ENCODE results near the gene PCSK4.
"Not testable (repeated sequence)": the region's sequence is repeated elsewhere in the genome, so short reads cannot be mapped to it uniquely, and the experiment has no call there.

Gene PCSK4

DNA sequence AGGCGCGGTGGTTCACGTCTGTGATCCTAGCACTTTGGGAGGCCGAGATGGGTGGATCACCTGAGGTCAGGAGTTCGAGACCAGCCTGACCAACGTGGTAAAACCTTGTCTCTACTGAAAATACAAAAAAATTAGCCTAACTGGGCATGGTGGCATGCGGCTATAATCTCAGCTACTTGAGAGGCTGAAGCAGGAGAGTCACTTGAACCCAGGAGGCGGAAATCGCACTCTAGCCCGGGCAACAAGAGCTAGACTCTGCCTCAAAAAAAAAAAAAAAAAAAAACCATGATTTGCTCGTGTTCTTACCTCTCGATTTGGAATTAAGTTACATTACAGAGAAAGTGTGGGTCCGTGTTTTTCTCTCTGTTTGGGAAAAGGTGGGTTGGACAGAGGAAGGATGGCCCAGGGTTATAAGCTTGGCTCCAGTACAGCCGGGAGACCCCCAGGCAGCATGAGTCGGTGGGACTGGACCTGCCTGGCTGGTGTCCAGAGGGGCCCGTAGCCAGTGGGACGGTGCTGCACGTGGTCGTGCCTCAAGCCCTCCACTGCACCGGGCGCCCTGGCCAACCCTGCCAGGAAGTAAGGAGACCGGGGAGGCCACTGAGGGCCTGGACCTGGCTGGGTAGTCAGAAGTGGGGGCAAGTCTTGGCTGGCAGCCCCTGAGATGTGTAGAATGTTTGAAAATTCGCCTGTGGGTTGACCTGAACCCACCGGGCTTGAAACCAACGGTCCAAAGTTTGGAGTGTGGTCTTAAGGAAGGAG, 48.3 kb downstream of the PCSK4 start:
- no peak for FAIRE-seq
- no peak for DNase-seq (ENCODE audit: insufficient read length, low spot score)

DNA sequence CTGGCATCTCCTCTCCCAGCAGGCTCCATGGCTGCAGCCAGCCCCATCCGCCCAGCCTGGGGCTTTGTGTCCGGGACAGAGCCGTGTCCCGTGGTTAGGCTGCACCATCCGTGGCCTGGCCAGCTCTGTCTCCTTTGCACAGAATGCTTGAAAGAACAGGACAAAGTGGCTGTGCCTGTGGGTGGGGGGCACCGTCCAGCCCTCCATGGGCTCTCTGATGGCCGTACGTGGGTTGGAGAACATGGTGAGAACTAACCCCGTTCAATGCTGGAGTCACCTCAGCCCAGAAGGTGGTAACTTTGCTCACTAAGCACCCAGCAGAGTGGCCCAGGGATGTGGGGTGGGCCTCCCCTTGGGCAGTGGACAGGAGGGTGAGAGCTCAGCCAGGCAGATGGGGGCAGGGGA, 49.1 kb downstream of the PCSK4 start:
- FAIRE-seq: no peak
- no peak for DNase-seq (ENCODE audit: insufficient read length, low spot score)

GRCh38 chr19:1440418-1440801, 49.7 kb downstream of the PCSK4 start:
- no peak for FAIRE-seq
- no peak for DNase-seq (ENCODE audit: insufficient read length, low spot score)

DNA sequence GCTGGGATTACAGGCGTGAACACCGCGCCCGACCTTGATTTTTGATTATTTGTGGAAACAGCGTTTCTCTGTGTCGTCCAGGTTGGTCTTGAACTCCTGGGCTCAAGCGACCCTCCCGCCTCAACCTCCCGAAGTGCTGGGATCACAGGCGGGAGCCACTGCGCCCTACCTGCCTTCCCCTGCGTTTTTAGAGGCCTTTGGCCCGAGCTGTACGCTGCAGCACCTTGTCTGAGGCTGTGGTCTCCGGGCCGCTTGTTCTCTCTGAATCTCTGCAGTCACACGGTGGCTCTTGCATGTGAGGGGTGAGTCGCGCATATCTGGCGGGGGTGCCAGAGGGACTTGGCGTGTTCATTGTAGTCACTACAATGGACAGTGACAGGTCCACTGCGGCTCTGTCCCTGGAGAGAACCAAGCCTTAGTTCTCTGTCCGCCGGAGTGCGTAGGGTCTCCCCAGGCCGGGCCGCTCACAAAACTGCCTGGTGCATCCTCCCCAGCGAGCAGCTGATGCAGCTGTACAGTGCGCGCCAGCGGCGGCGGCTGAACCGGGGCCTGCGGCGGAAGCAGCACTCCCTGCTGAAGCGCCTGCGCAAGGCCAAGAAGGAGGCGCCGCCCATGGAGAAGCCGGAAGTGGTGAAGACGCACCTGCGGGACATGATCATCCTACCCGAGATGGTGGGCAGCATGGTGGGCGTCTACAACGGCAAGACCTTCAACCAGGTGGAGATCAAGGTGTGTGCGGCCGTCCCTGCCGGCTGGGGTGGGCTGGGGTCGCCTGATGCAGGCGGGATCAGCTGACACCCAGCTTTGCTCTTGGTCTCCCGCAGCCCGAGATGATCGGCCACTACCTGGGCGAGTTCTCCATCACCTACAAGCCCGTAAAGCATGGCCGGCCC, 50.4 kb downstream of the PCSK4 start:
- FAIRE-seq; DNase-seq (ENCODE audit: insufficient read length, low spot score): not testable (repeated sequence)

- no peak for DNase-seq (ENCODE audit: insufficient read length, low spot score)
- no peak for FAIRE-seq
Measured at GRCh38 chr19:1438933-1439354, 51.2 kb downstream of the PCSK4 start.

GRCh38 chr19:1438035-1438932, 51.9 kb downstream of the PCSK4 start, which contains the start of gene RPS15:
RPS15 (plus strand) TSS chr19:1438396; CDS start chr19:1438426, 30 bp downstream.
- FAIRE-seq: peak; percentile 97
- DNase-seq (ENCODE audit: insufficient read length, low spot score): peak; percentile 99

DNA sequence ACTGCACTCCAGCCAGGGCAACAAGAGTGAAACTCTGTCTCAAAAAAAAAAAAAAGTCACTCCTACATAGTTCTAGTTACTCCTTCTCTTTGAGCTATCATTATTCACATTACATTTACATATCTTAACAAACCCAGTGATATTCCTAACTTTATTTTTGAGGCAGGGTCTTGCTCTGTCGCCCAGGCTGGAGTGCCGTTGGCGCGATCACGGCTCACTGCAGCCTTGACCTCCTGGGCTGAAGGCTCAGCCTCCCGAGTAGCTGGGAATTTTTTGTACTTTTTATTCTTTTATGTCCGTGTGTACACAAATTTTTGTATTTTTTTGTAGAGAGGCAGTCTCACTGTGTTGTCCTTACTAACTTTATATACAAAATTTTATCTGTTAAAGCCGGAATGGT, 52.5 kb downstream of the PCSK4 start:
- DNase-seq (ENCODE audit: insufficient read length, low spot score): no peak
- no peak for FAIRE-seq

- DNase-seq (ENCODE audit: insufficient read length, low spot score): no peak
- FAIRE-seq: no peak
Measured at GRCh38 chr19:1435378-1435989, 54.7 kb downstream of the PCSK4 start.

DNA sequence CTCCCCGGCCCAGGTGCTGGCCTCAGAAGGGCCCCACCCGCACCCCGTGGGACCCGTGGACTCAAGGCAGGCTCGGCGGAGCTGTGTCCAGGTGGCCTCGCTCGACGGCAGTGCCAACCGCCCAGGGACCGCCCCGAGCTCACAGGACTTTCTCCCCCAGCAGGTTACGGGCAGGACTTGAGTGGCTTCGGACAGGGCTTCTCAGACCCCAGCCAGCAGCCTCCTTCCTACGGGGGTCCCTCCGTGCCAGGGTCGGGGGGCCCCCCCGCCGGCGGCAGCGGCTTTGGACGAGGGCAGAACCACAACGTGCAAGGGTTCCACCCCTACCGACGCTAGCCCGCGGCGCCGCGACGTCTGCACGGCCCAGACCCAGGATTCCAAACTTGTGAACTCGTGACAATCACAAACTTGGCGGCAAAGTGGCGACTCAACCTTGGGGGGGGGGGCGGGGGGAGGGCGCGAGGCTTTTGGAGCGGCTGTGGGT, 55.5 kb downstream of the PCSK4 start:
- FAIRE-seq: no peak
- DNase-seq (ENCODE audit: insufficient read length, low spot score): no peak

DNA sequence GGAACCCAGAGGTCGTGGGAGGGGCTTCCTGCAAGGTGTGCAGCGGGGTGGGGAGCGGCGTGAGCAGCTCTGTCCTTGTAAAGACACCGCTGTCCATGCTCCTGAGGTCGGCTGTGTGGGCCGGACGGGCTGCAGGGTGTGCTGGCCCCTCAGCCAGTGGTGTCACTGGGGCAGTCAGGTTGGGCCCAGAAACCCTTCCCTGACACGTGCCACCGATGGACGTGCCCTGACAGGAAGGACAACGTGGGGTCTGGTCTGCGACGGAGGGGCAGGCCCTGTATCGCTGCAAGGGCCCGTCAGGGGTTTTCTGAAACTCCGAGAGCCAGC, 56.1 kb downstream of the PCSK4 start:
- DNase-seq (ENCODE audit: insufficient read length, low spot score) (no peak), FAIRE-seq (no peak)

GRCh38 chr19:1433119-1434039, 56.8 kb downstream of the PCSK4 start:
- DNase-seq (ENCODE audit: insufficient read length, low spot score): no peak
- no peak for FAIRE-seq

DNA sequence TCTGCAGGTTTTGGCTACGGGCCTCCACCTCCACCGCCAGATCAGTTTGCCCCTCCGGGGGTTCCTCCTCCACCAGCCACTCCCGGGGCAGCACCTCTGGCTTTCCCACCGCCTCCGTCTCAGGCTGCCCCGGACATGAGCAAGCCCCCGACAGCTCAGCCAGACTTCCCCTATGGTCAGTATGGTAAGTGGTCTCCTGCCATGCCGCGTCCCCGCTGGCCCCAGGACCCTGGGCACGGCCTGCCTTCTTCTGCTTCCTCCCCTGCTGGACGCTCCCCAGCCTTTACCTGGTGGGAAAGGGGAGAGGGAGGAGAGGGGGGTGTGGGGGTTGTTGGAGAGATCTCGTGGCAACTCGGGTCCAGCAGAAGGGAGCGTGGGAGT, 57.7 kb downstream of the PCSK4 start:
- FAIRE-seq: no peak

DNA sequence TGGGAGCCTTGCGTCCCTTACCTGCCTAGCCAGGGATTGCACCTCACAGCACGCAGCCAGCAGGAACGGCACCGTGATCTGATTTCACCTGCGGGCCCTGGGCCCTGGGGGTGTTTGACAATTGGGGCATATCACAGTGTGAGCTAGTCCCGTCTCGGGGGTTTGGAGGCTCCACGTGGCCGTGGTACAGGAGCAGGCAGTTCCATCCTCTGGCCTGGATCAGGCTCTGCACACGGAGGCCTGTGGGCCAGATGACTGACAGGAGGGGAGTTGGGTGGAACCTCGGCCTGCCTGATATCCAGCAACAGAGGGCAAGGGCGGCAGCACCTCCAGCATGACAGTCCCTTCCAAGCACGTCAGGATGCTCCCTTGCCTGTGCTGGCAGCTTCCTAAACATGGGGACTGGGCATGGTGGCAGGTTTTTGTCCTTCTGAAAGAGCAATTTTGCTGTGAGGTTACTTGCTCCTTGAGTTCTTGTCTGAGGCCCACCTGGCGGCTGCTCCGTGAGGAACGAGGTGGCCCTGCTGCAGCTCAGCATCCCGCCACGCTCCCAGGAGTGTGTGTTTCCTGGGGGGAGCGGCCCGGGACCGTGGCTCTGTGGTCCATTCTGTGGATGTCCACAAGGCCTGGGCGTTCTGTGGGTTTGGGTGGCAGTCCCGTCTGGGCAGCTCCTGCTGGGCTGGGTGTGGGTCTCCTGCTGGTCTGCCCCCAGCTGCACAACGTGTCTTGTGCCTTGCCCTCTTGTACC, 58.2 kb downstream of the PCSK4 start:
- no peak for DNase-seq (ENCODE audit: insufficient read length, low spot score)
- no peak for FAIRE-seq

More for the DNA sequence above, 57.7 kb downstream of the PCSK4 start:
- no peak for DNase-seq (ENCODE audit: insufficient read length, low spot score)

Measured in GM19239 (cell line).